H1 (cell line): Measurements from ENCODE around the gene ACAP3. TPM values are rescaled to one million over a fixed set of nuclear protein-coding genes. Genes with fewer than 3 reads are reported as not detected.

ENCODE experiments used
- CTCF ChIA-PET: fragments of 300-600 bp; sonication (Branson Sonifier 250); formaldehyde crosslinking; loops from one replicate; lab custom pipeline; 2021; ENCODE audit not compliant: partially characterized antibody; lab: Charles Lee
- POLR2A ChIA-PET: fragments of 300-600 bp; sonication (Branson Sonifier 250); formaldehyde crosslinking; loops from one replicate; lab custom pipeline; 2021; ENCODE audit warnings: inconsistent platforms; ENCODE audit not compliant: partially characterized antibody; lab: Charles Lee
- DNase-seq, 2 experiments: peaks; one replicate each; pipeline versions ENCODE4 v3.0.0 to v3.0.0-alpha.2; 2010 to 2022; ENCODE audit warnings: low spot score in 2 of 2, low read depth in 1 of 2, mixed read lengths in 1 of 2
- FAIRE-seq: peaks from 2 replicates; lab custom pipeline; 2011; peaks lifted over from hg19 to GRCh38; lab: Jason Lieb, UNC
- H2AFZ ChIP-seq: 2 replicates; pipeline ENCODE4 v1.8.1; 2012; ENCODE audit warnings: low read length, inconsistent platforms
- H2AK5ac ChIP-seq: 2 replicates; pipeline ENCODE4 v1.6.1; 2013; ENCODE audit warnings: low read depth, low read length
- H2BK120ac ChIP-seq: replicated peaks from 2 replicates; pipeline ENCODE3; 2013; ENCODE audit warnings: low read depth, low read length, inconsistent platforms
- H2BK12ac ChIP-seq: 2 replicates; pipeline ENCODE4 v1.6.1; 2013; ENCODE audit warnings: low read depth, low read length
- H2BK15ac ChIP-seq: 2 replicates; pipeline ENCODE4 v1.6.1; 2013; ENCODE audit warnings: low read length
- H2BK20ac ChIP-seq: 2 replicates; pipeline ENCODE4 v1.6.1; 2013; ENCODE audit warnings: low read length
- H2BK5ac ChIP-seq: 2 replicates; pipeline ENCODE4 v1.6.1; 2013; ENCODE audit warnings: low read depth, low read length
- H3K14ac ChIP-seq: 2 replicates; pipeline ENCODE4 v1.6.1; 2013; ENCODE audit warnings: inconsistent platforms; ENCODE audit not compliant: insufficient read length
- H3K18ac ChIP-seq: 2 replicates; pipeline ENCODE4 v1.6.1; 2013; ENCODE audit warnings: low read length; ENCODE audit errors: extremely low read depth
- H3K23ac ChIP-seq: 2 replicates; pipeline ENCODE4 v1.6.1; 2013; ENCODE audit warnings: inconsistent platforms; ENCODE audit not compliant: insufficient read length
- H3K23me2 ChIP-seq: 2 replicates; pipeline ENCODE4 v1.6.1; 2013; ENCODE audit warnings: low read depth, low read length
- H3K27ac ChIP-seq: 2 replicates; pipeline ENCODE4 v1.6.1; 2011; ENCODE audit warnings: low read depth, low read length, inconsistent platforms
- H3K27me3 ChIP-seq, 4 experiments: replicated peaks in 1 of 4; 1 replicate in 1 of 4; 2 replicates in 3 of 4; pipeline versions ENCODE4 v1.6.1 to v1.8.1; 2011 to 2013; ENCODE audit warnings: low read length in 3 of 4, mild to moderate bottlenecking in 3 of 4, inconsistent platforms in 2 of 4, mixed read lengths in 2 of 4, moderate library complexity in 1 of 4; ENCODE audit not compliant: control insufficient read depth in 3 of 4, insufficient read depth in 3 of 4; ENCODE audit errors: extremely low read depth in 1 of 4
- H3K36me3 ChIP-seq, 4 experiments: 2 replicates each; pipeline versions ENCODE4 v1.6.1 to v1.8.1; 2011 to 2013; ENCODE audit warnings: mild to moderate bottlenecking in 4 of 4, low read length in 3 of 4, moderate library complexity in 2 of 4, control low read depth in 1 of 4, inconsistent platforms in 1 of 4; ENCODE audit not compliant: insufficient read depth in 4 of 4, control insufficient read depth in 2 of 4
- H3K4ac ChIP-seq: replicated peaks from 2 replicates; pipeline ENCODE3; 2013; ENCODE audit warnings: low read length, low read depth, mixed read lengths, inconsistent platforms; ENCODE audit not compliant: insufficient read length
- H3K4me1 ChIP-seq, 4 experiments: replicated peaks in 1 of 4; 1 replicate in 1 of 4; 2 replicates in 3 of 4; pipeline versions ENCODE4 v1.6.1 to v1.8.1; 2011 to 2013; ENCODE audit warnings: low read length in 3 of 4, inconsistent platforms in 2 of 4, mixed read lengths in 1 of 4; ENCODE audit not compliant: insufficient read depth in 4 of 4, control insufficient read depth in 3 of 4
- H3K4me2 ChIP-seq, 2 experiments: 2 replicates each; pipeline versions ENCODE4 v1.6.1 to v1.8.1; 2011 to 2013; ENCODE audit warnings: low read depth in 2 of 2, low read length in 2 of 2, control low read depth in 1 of 2, inconsistent platforms in 1 of 2, mild to moderate bottlenecking in 1 of 2; ENCODE audit not compliant: insufficient read depth in 1 of 2
- H3K4me3 ChIP-seq, 4 experiments: fragments of 200-600, 300-600 bp in 1 of 4; sonication (generic), shearing (Covaris generic), sonication (Bioruptor Twin) in 1 of 4; 2 replicates each; pipeline versions ENCODE4 v1.5.1 to v1.8.1; 2011 to 2016; ENCODE audit warnings: low read length in 4 of 4, low read depth in 3 of 4, control low read depth in 2 of 4, inconsistent platforms in 2 of 4, mild to moderate bottlenecking in 2 of 4, mixed read lengths in 1 of 4, moderate library complexity in 1 of 4; ENCODE audit not compliant: insufficient read depth in 2 of 4; ENCODE audit errors: extremely low read depth in 1 of 4
- H3K56ac ChIP-seq: replicated peaks from 2 replicates; pipeline ENCODE3; 2013; ENCODE audit warnings: low read depth, mild to moderate bottlenecking, mixed read lengths, low read length, inconsistent platforms; ENCODE audit not compliant: insufficient read length
- H3K79me1 ChIP-seq: 2 replicates; pipeline ENCODE4 v1.6.1; 2013; ENCODE audit warnings: low read depth, low read length, control low read depth
- H3K79me2 ChIP-seq, 2 experiments: 2 replicates each; pipeline versions ENCODE4 v1.6.1 to v1.8.1; 2012 to 2013; ENCODE audit warnings: low read length in 2 of 2, mild to moderate bottlenecking in 2 of 2, inconsistent platforms in 1 of 2; ENCODE audit not compliant: insufficient read depth in 2 of 2, control insufficient read depth in 1 of 2
- H3K9ac ChIP-seq, 4 experiments: replicated peaks in 1 of 4; 1 replicate in 1 of 4; 2 replicates in 3 of 4; pipeline versions ENCODE4 v1.6.1 to v1.8.1; 2011 to 2013; ENCODE audit warnings: low read depth in 3 of 4, low read length in 3 of 4, control low read depth in 2 of 4, mild to moderate bottlenecking in 2 of 4, moderate library complexity in 2 of 4, inconsistent platforms in 1 of 4; ENCODE audit errors: extremely low read depth in 1 of 4
- H3K9me3 ChIP-seq, 2 experiments: 2 replicates each; pipeline versions ENCODE4 v1.6.1 to v1.8.1; 2012 to 2013; ENCODE audit warnings: mild to moderate bottlenecking in 2 of 2, moderate library complexity in 2 of 2, control low read depth in 1 of 2, inconsistent platforms in 1 of 2, low read depth in 1 of 2, low read length in 1 of 2, mixed read lengths in 1 of 2; ENCODE audit not compliant: insufficient read depth in 2 of 2
- H4K20me1 ChIP-seq, 2 experiments: replicated peaks in 1 of 2; 2 replicates each; pipeline versions ENCODE3 to v1.8.1; 2011 to 2013; ENCODE audit warnings: inconsistent platforms in 2 of 2, low read length in 2 of 2, mild to moderate bottlenecking in 1 of 2; ENCODE audit not compliant: insufficient read depth in 2 of 2, control insufficient read depth in 1 of 2
- H4K5ac ChIP-seq: 2 replicates; pipeline ENCODE4 v1.6.1; 2013; ENCODE audit warnings: low read length, low read depth, mixed read lengths, inconsistent platforms; ENCODE audit not compliant: insufficient read length
- H4K8ac ChIP-seq: 2 replicates; pipeline ENCODE4 v1.8.0; 2013; ENCODE audit warnings: mild to moderate bottlenecking, moderate library complexity, low read length, inconsistent platforms; ENCODE audit not compliant: insufficient read depth; ENCODE audit errors: extremely low read depth
- H4K91ac ChIP-seq: replicated peaks from 2 replicates; pipeline ENCODE3; 2013; ENCODE audit warnings: low read length, mixed read lengths, inconsistent platforms; ENCODE audit not compliant: insufficient read length
- ATF2 ChIP-seq: IDR thresholded peaks from 2 replicates; pipeline ENCODE4 v1.6.1; 2012; ENCODE audit warnings: low read length, inconsistent platforms
- BACH1 ChIP-seq: IDR thresholded peaks from 2 replicates; pipeline ENCODE4 v1.6.1; 2012; ENCODE audit warnings: low read length, improper control_type of control experiment
- CEBPB ChIP-seq: IDR thresholded peaks from 2 replicates; pipeline ENCODE4 v1.6.1; 2012; ENCODE audit warnings: low read depth, low read length
- CHD1 ChIP-seq: IDR thresholded peaks from 2 replicates; pipeline ENCODE4 v1.6.1; 2012; ENCODE audit warnings: low read depth, low read length, improper control_type of control experiment
- EP300 ChIP-seq, 2 experiments: IDR thresholded peaks; 1 replicate in 1 of 2; 2 replicates in 1 of 2; pipeline ENCODE4 v1.6.1; 2011 to 2012; ENCODE audit warnings: low read depth in 2 of 2, low read length in 2 of 2, mild to moderate bottlenecking in 2 of 2, borderline replicate concordance in 1 of 2, inconsistent platforms in 1 of 2, moderate library complexity in 1 of 2
- GABPA ChIP-seq: IDR thresholded peaks from 2 replicates; pipeline ENCODE4 v1.6.1; 2011; ENCODE audit warnings: mild to moderate bottlenecking, low read length, moderate library complexity, borderline replicate concordance; ENCODE audit not compliant: insufficient read depth
- HDAC2 ChIP-seq, 2 experiments: fragments of 300-600 bp in 1 of 2; sonication (generic) in 1 of 2; IDR thresholded peaks; 2 replicates each; pipeline ENCODE4 v1.6.1; 2011 to 2012; ENCODE audit warnings: low read depth in 2 of 2, low read length in 2 of 2, mild to moderate bottlenecking in 2 of 2, moderate library complexity in 2 of 2, borderline replicate concordance in 1 of 2, inconsistent platforms in 1 of 2
- NRF1 ChIP-seq: IDR thresholded peaks from 2 replicates; pipeline ENCODE4 v1.6.1; 2011; ENCODE audit warnings: mild to moderate bottlenecking, low read depth, low read length, improper control_type of control experiment
- PHF8 ChIP-seq: fragments of 200-600 bp; sonication (generic); conservative IDR thresholded peaks from 2 replicates; pipeline ENCODE4 v1.7.1; 2012; ENCODE audit warnings: low read depth, mild to moderate bottlenecking, inconsistent platforms, low read length, moderate library complexity
- POU5F1 ChIP-seq: IDR thresholded peaks from 2 replicates; pipeline ENCODE4 v1.6.1; 2011; ENCODE audit warnings: low read depth, mild to moderate bottlenecking, low read length, moderate library complexity
- SIRT6 ChIP-seq: IDR thresholded peaks from one replicate; pipeline ENCODE4 v1.7.1; 2012; ENCODE audit warnings: low read length, inconsistent platforms
- SIX5 ChIP-seq: IDR thresholded peaks from 2 replicates; pipeline ENCODE4 v1.6.1; 2011; ENCODE audit warnings: mild to moderate bottlenecking, low read depth, low read length
- WGBS, 2 experiments: shearing (Covaris generic) in 1 of 2; methylation state at CpG; one replicate each; pipeline versions ENCODE4 v1.1.6 to v1.1.7; 2013 to 2015; ENCODE audit warnings: low lambda C conversion rate in 2 of 2, mixed read lengths in 2 of 2, inconsistent platforms in 1 of 2, low coverage in 1 of 2, missing lambda C conversion rate in 1 of 2; ENCODE audit not compliant: insufficient replicate concordance in 2 of 2, insufficient coverage in 1 of 2, insufficient read length in 1 of 2; ENCODE audit errors: extremely low coverage in 1 of 2, missing lambda C conversion rate in 1 of 2; 5-methylcytosine and 5-hydroxymethylcytosine counted together
- polyA plus RNA-seq, 7 experiments: library from polyadenylated mRNA; depleted of rRNA in 3 of 7; stranded (reverse) in 5 of 7; unstranded in 2 of 7; fragments of >200 nt in 5 of 7; fragments of 200-250 nt in 2 of 7; gene quantifications; 1 replicate in 5 of 7; 2 replicates in 1 of 7; 4 replicates in 1 of 7; pipeline versions ENCODE4 v1.2.1 to v1.2.3, GENCODE V29; 2011 to 2013; ENCODE audit warnings: missing spikeins in 2 of 7, mixed read lengths in 2 of 7
- total RNA-seq: library from RNA; stranded (reverse); fragmentation: NEBNext Ultra II Directional; extraction: Animal tissue kit (Norgen Biotek cat#: 25700); gene quantifications from 2 replicates; pipeline ENCODE4 v1.2.1, GENCODE V29; 2021

The ACAP3 gene
- total and polyA plus RNA-seq, 2 of the 8 experiments (the other 6 are each of a cell fraction or from before 2014, with no cell fraction given): 14.8 to 28.3 TPM

- Histone ChIP-seq H4K5ac (no peak overlapping the region), H3K27me3 (no peaks in the 10 kb centered on the region), H4K20me1 (peaks cover 20 to 42% of the 10 kb centered on the region in 2 experiments), H3K27ac (no peak overlapping the region), H3K23me2 (peaks cover 9% of the 10 kb centered on the region; the same call in 1 of the 2 replicates), H3K36me3 (peaks cover 5 to 20% (median 11%) of the 10 kb centered on the region in 4 experiments; a peak in 7 of 8 replicates), H3K4me3 (no peak overlapping the region), H3K4me1 (peaks cover 0 to 11% (median 8%) of the 10 kb centered on the region in 4 experiments; a peak in 5 of 7 replicates), H3K18ac (no peak overlapping the region), H3K4ac (no peak overlapping the region), H2BK5ac (no peak overlapping the region), H2BK15ac (no peak overlapping the region), H2BK20ac (no peak overlapping the region), H3K79me1 (peaks cover 33% of the 10 kb centered on the region), H4K91ac (no peak overlapping the region), H2BK120ac (no peak overlapping the region), H3K79me2 (peaks cover 12 to 50% of the 10 kb centered on the region in 2 experiments; a peak in 3 of 4 replicates), H4K8ac (no peak overlapping the region), H3K4me2 (no peak overlapping the region), H2BK12ac (no peak overlapping the region), H3K14ac (no peak overlapping the region), H3K23ac (no peak overlapping the region), H3K56ac (no peak overlapping the region), H3K9ac (no peak overlapping the region), H2AFZ (no peak overlapping the region), H3K9me3 (no peaks in the 10 kb centered on the region), H2AK5ac (no peak overlapping the region)
- FAIRE-seq (no peak), DNase-seq (no peak)
- CTCF ChIA-PET: interaction anchor here (0.6 to 1.6 kb wide), 8 partner anchors 13 to 145 kb away, joined by 3 to 6 read pairs (median 4); no protein-coding TSS in a partner anchor
- POLR2A ChIA-PET: interaction anchor here (0.7 to 0.9 kb wide), 3 partner anchors 10 to 230 kb away, joined by 3 read pairs; no protein-coding TSS in a partner anchor
- 97% methylated on average over 13 of the region's 13 CpGs; no CpG with 5 or more reads in 1 of the 2 experiments for WGBS, 2 experiments
- TF ChIP-seq EP300 (IDR thresholded peaks at IDR 0.05; ENCODE audit: borderline replicate concordance in 1 of 2, low read depth in 2 of 2, low read length in 2 of 2) (no peak), SIRT6 (no peak), GABPA (no peak), BACH1 (no peak), NRF1 (no peak), ATF2 (no peak), CEBPB (no peak), POU5F1 (no peak), HDAC2 (IDR thresholded peaks at IDR 0.05; ENCODE audit: borderline replicate concordance in 1 of 2, low read depth in 2 of 2, low read length in 2 of 2) (no peak), CHD1 (no peak), SIX5 (no peak), PHF8 (no peak)
Measured at GRCh38 chr1:1268284-1268682, 39.4 kb downstream of the ACAP3 start.
